Measurements from ENCODE around the gene HELZ2.

HELZ2 gene

GRCh38 chr20:63537525-63538203 lies 36.4 kb downstream of the HELZ2 start:
- DNase-seq = peak; percentile 99

GRCh38 chr20:63536997-63537524 lies 37.0 kb downstream of the HELZ2 start, which contains the start of gene PTK6:
Gene PTK6, minus strand, starts transcription at chr20:63537376. Its CDS starts 62 bp downstream, at chr20:63537314.
- peak; percentile 86 for DNase-seq

GRCh38 chr20:63536241-63536977 lies 37.6 kb downstream of the HELZ2 start:
- no peak for DNase-seq

- DNase-seq = no peak
These were observed 39.0 kb downstream of the HELZ2 start for GRCh38 chr20:63534831-63535651.

- DNase-seq = no peak
These were observed 39.6 kb downstream of the HELZ2 start for GRCh38 chr20:63534427-63534830.

- DNase-seq = no peak
These were observed 40.1 kb downstream of the HELZ2 start for GRCh38 chr20:63533871-63534393.

- DNase-seq = no peak
These were observed 40.7 kb downstream of the HELZ2 start for GRCh38 chr20:63533388-63533787.

- DNase-seq = no peak
These were observed 41.5 kb downstream of the HELZ2 start for GRCh38 chr20:63532449-63532971.

- DNase-seq = no peak
These were observed 42.2 kb downstream of the HELZ2 start for GRCh38 chr20:63531686-63532448.

- no peak for DNase-seq
These were observed 43.3 kb downstream of the HELZ2 start for GRCh38 chr20:63530788-63531160.

- DNase-seq = no peak
These were observed 43.9 kb downstream of the HELZ2 start for GRCh38 chr20:63529861-63530787.

GRCh38 chr20:63529180-63529860 lies 44.7 kb downstream of the HELZ2 start:
- DNase-seq = no peak

GRCh38 chr20:63527184-63527583 lies 46.9 kb downstream of the HELZ2 start:
- DNase-seq = no peak

GRCh38 chr20:63525971-63526370 lies 48.1 kb downstream of the HELZ2 start:
- DNase-seq = no peak

- DNase-seq = no peak
These were observed 48.9 kb downstream of the HELZ2 start for GRCh38 chr20:63525185-63525584.

All from inflammatory macrophage treated with lipopolysaccharide for 4 hours (primary cell).